Osteocyte (in vitro differentiated cells): Measurements from ENCODE around the gene ACTL6B. TPM values are rescaled to one million over a fixed set of nuclear protein-coding genes. Genes with fewer than 3 reads are reported as not detected.

ENCODE experiments used
- DNase-seq: peaks from one replicate; pipeline ENCODE4 v3.0.0; 2021; ENCODE audit warnings: mixed read lengths; ENCODE audit not compliant: unreplicated experiment; ENCODE audit errors: extremely low spot score
- H3K27ac Mint-ChIP-seq: one replicate; pipeline ENCODE4 v1.8.0; 2021; ENCODE audit warnings: mild to moderate bottlenecking, mixed read lengths; ENCODE audit not compliant: unreplicated experiment
- H3K27me3 Mint-ChIP-seq: one replicate; pipeline ENCODE4 v1.8.0; 2021; ENCODE audit warnings: mixed read lengths; ENCODE audit not compliant: unreplicated experiment
- H3K36me3 Mint-ChIP-seq: one replicate; pipeline ENCODE4 v1.8.0; 2021; ENCODE audit warnings: mixed read lengths; ENCODE audit not compliant: unreplicated experiment
- H3K4me1 Mint-ChIP-seq: one replicate; pipeline ENCODE4 v1.8.0; 2021; ENCODE audit warnings: mixed read lengths; ENCODE audit not compliant: unreplicated experiment
- H3K4me3 Mint-ChIP-seq: one replicate; pipeline ENCODE4 v1.8.0; 2021; ENCODE audit warnings: mild to moderate bottlenecking, moderate library complexity, mixed read lengths; ENCODE audit not compliant: unreplicated experiment
- H3K9me3 Mint-ChIP-seq: one replicate; pipeline ENCODE4 v1.8.0; 2021; ENCODE audit warnings: mixed read lengths; ENCODE audit not compliant: unreplicated experiment
- CTCF ChIP-seq: fragments of 200-600 bp; sonication (generic); IDR thresholded peaks from 2 replicates; pipeline ENCODE4 v1.5.0; 2021; ENCODE audit warnings: antibody characterized with exemption, mild to moderate bottlenecking, moderate library complexity
- total RNA-seq: library from RNA; stranded (reverse); gene quantifications from 2 replicates; pipeline ENCODE4 v1.2.1, GENCODE V29; 2021

Gene ACTL6B
- total RNA-seq, 1 donor from 2014 or later: not detected

- peaks cover 12% of the 10 kb centered on the region for H3K4me1 Mint-ChIP-seq
- H3K27ac Mint-ChIP-seq: no peak overlapping the region
- H3K4me3 Mint-ChIP-seq: peak overlapping the region; percentile 74
- H3K36me3 Mint-ChIP-seq: peaks cover 2% of the 10 kb centered on the region
- no peaks in the 10 kb centered on the region for H3K27me3 Mint-ChIP-seq
- no peak for DNase-seq
- no peak for TF ChIP-seq CTCF
- H3K9me3 Mint-ChIP-seq: no peaks in the 10 kb centered on the region
Measured at GRCh38 chr7:100613412-100614175, 42.7 kb downstream of the ACTL6B start.

GRCh38 chr7:100612730-100613390 is 43.4 kb downstream of the ACTL6B start:
- peaks cover 5% of the 10 kb centered on the region for H3K36me3 Mint-ChIP-seq
- DNase-seq: no peak
- H3K27me3 Mint-ChIP-seq: no peaks in the 10 kb centered on the region

GRCh38 chr7:100611983-100612729 is 44.1 kb downstream of the ACTL6B start, which contains the start of gene MOSPD3:
MOSPD3 (plus strand) TSS chr7:100612540; CDS start chr7:100612792, 252 bp downstream.
- Mint-ChIP-seq H3K4me1 (peaks cover 12% of the 10 kb centered on the region), H3K36me3 (peaks cover 8% of the 10 kb centered on the region), H3K9me3 (no peaks in the 10 kb centered on the region), H3K4me3 (peak within 1 kb of the TSS; percentile 98), H3K27me3 (no peaks in the 10 kb centered on the region), H3K27ac (peak within 1 kb of the TSS; percentile 100)
- no peak for TF ChIP-seq CTCF
- DNase-seq: peak; percentile 99

More at GRCh38 chr7:100612730-100613390, 43.4 kb downstream of the ACTL6B start:
- peak overlapping the region; percentile 98 for H3K4me3 Mint-ChIP-seq
- no peaks in the 10 kb centered on the region for H3K9me3 Mint-ChIP-seq
- peak; percentile 28 for TF ChIP-seq CTCF
- peaks cover 12% of the 10 kb centered on the region for H3K4me1 Mint-ChIP-seq
- H3K27ac Mint-ChIP-seq: peak overlapping the region; percentile 4

GRCh38 chr7:100609958-100610357 is 46.3 kb downstream of the ACTL6B start:
- H3K36me3 Mint-ChIP-seq: peaks cover 11% of the 10 kb centered on the region
- H3K27ac Mint-ChIP-seq: no peak overlapping the region
- no peak overlapping the region for H3K4me3 Mint-ChIP-seq
- no peaks in the 10 kb centered on the region for H3K9me3 Mint-ChIP-seq
- no peak for DNase-seq
- TF ChIP-seq CTCF: no peak
- no peaks in the 10 kb centered on the region for H3K27me3 Mint-ChIP-seq
- H3K4me1 Mint-ChIP-seq: peaks cover 15% of the 10 kb centered on the region
